Activated CD8-positive, alpha-beta memory T cell treated with anti-CD3 and anti-CD28 coated beads, Interleukin-2, amount 50 U/mL, for 4 hours (primary cell): ENCODE data around the gene NAALADL2.
"Not testable (repeated sequence)": the region's sequence is repeated elsewhere in the genome, so short reads cannot be mapped to it uniquely, and the experiment has no call there.

ENCODE experiments used
- DNase-seq: peaks from one replicate; pipeline ENCODE4 v3.0.0-alpha.2; 2020

Gene NAALADL2

DNA sequence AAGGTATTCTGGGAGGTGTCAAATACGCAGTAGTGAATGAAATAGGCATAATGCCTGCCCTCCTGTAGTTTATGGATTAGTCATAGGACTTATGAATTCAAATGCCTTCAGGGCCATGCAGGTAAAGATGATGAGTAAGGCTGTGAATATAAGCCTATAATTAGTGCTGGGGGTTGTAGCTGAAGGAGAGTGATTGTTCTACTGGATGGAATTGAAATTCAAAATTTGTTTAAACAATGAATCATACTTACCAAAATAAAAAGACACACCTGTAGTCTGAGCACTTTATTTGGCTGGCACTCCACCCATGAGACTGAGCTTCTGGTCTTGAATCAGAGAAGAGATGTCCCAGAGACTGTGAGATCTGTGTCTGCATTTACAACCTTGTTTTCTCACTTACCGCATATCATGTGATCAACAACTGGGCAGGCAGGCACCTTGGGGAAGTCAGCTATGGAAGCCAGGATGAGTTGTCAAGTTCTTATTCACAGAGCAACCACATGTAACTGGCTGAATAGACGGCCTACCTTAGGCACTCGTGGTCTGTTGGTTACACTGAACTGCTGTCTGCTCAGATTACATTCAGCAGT, 291.8 kb downstream of the NAALADL2 start:
- no peak for DNase-seq

- no peak for DNase-seq
Observed at GRCh38 chr3:175153595-175153994, 294.5 kb downstream of the NAALADL2 start.

DNA sequence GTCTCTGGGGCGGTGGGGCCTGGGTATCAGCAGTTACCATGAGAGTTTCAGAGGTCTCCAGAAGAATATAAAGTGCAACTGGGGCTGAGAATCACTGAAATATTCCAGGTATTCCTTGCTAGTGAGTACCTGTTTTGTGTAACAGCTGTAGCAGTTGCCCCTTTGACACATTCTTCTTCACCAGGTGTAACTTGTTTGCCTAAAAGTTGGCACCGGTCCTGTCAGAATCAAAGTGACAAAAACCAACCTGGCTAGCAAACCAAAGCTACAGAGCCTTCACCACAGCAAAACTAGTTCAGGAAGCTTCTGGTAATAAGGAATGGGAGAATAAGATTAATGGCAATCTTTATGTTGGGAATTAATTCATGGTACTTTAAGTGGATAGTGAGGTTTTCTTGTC, 296.0 kb downstream of the NAALADL2 start:
- DNase-seq = no peak

DNA sequence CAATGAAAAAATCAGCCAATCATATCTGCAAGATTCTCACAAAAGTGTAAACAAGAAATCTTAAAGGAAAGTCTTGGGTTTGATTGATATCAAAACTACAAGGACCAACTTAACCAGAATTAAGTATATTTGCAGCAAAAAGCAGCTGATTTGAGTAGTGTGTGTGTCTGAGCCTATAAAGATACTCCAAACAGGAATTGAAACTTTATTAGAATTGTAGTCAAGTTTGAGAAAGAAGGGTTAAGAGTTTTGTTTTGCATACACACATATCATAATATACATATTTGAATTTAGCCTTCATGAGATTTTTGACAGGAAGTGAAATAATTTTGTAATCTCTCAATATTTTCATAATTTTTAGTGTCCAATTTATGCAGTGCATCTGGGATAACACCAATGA, 300.1 kb downstream of the NAALADL2 start:
- no peak for DNase-seq

DNA sequence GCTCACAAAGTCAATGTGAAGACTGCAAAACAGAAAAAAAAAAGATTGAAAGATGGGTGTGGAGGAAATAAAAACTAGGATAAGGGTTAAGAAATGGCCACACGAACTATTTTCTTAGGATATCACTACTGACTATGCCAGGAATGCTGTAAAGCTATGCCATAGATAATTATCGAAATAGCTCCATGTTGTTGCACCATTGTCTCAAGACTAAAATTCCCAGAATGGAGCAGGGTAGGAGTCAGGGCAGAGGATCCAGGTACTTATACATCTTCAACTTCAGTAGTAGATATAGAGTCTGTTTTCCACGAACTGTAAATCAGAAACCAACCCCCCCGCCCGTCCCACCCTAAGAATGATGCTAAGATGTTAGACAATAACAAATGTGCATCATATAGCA, 302.2 kb downstream of the NAALADL2 start:
- DNase-seq = no peak

DNA sequence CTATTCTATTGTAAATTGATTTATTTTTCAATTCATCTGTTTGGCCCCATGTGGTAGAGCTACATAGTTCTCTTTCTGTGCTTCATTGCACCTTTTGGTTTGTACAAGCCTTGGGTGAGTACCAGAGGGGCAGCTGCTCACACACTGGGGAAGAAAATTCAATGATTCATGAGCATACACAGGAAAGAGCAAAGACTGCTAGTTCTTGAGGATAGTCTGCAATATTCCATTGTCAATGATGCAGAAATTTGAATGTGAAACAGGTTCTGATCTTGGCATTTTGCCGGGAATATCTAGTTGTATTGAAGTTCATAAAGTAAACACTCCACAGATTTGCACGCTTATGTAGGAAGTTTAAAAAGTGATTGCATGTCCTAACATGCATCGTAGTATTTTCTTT, 304.6 kb downstream of the NAALADL2 start:
- DNase-seq = no peak

DNA sequence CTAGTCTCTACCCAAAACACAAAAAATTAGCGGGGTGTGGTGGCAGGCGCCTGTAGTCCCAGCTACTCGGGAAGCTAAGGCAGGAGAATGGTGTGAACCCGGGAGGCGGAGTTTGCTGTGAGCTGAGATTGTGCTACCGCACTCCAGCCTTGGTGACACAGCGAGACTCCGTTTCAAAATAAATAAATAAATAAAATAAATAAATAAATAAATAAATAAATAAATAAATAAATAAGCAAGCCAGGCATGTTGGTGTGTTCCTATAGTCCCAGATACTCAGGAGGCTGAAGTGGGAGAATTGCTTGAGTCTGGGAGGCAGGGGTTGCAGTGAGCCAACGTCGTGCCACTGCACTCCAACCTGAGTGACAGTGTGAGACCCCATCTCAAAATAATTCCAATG, 314.0 kb downstream of the NAALADL2 start:
- not testable (repeated sequence) for DNase-seq

DNA sequence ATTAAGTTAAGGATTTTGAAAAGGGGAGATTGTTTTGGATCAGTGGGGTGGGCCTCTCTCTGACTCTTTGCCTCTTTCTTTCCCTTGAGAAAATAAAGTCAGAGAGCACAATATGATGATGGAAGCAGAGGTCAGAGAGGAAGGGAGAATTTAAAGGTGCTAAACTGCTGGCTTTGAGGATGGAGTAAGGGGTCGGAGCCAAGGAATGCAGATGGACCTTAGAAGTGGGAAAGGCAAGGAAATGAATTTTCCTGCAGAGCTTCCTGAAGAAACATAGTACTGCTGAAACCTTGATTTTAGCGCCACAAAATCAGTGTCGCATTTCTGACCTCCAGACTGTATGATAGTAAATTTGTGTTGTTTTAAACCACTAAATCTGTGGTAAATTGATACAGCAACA, 317.4 kb downstream of the NAALADL2 start:
- no peak for DNase-seq

GRCh38 chr3:175179055-175179454, 319.9 kb downstream of the NAALADL2 start:
- DNase-seq = no peak

- no peak for DNase-seq
Observed at GRCh38 chr3:175184392-175184791, 325.3 kb downstream of the NAALADL2 start.

- DNase-seq = no peak
Observed at GRCh38 chr3:175185903-175186302, 326.8 kb downstream of the NAALADL2 start.

- no peak for DNase-seq
Observed at GRCh38 chr3:175186511-175186910, 327.4 kb downstream of the NAALADL2 start.

- no peak for DNase-seq
Observed at GRCh38 chr3:175187586-175187985, 328.5 kb downstream of the NAALADL2 start.

DNA sequence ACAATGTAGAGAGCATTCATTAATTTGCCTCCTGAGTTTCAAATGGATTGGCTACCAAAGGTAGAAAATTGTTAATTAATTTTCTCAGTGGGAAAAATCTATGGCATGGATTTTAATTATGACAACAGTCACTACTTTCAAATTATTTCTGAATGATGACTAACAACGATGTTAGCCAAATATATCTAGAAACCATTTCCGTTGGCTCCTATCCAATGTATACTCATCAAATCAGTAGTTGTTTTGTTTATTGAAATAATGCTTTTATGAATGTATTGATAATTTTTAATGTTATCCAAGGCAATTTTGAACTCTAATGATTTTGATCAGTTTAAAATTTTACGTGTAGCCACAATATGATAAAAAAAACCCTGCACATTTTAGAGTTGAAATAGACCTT, 333.4 kb downstream of the NAALADL2 start:
- DNase-seq = no peak

DNA sequence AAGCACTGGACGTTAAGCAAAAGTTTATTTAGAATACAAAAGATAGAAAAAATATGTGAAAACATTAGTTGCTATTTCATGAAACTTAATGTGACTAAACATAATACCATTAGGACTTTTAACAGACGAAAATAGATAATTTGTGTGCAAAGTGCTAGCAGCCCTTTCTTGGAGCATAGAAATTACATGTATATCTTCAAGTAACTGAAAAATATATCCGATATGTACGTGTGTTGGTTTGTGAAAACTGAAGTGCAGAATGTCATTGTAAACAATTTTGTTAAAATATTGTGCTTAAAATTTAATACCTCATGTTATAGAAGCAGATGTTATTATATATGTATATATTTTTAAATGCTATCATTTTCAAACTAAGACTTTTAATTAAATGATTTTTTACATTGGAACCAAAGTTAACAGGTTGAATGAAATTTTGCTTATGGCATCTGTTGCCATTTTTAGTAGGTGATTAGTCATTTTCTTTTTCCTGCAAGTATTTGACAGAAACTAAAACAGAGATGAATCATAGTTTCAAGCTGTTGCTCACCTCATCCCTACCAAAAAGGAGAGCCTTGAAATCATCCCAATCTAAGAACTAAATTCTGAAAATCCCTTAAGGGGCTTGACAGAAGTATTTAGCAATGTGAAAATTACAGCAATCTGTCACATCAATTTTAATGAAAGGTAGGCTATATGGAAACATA, 334.8 kb downstream of the NAALADL2 start:
- DNase-seq = no peak

- DNase-seq = no peak
Observed at GRCh38 chr3:175198991-175199783, 340.1 kb downstream of the NAALADL2 start.

DNA sequence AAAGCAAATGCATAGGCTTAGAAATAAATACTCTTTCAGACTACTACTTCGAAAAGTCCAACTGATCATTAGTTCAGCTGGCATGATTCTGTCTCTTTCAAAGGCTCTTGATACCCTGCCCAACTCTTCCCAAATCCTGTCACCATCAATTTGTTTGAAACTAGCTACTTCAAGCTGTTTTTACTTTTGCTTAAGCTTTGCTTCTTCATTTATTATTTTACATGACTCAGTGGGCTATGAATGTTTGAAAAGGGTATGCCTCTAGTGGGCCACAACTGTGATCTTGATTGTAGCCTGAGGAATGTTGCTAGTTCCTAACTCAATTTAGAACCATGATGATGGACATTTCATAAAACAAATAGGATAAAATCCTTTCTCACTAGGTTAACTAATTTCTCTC, 340.8 kb downstream of the NAALADL2 start:
- DNase-seq = no peak

DNA sequence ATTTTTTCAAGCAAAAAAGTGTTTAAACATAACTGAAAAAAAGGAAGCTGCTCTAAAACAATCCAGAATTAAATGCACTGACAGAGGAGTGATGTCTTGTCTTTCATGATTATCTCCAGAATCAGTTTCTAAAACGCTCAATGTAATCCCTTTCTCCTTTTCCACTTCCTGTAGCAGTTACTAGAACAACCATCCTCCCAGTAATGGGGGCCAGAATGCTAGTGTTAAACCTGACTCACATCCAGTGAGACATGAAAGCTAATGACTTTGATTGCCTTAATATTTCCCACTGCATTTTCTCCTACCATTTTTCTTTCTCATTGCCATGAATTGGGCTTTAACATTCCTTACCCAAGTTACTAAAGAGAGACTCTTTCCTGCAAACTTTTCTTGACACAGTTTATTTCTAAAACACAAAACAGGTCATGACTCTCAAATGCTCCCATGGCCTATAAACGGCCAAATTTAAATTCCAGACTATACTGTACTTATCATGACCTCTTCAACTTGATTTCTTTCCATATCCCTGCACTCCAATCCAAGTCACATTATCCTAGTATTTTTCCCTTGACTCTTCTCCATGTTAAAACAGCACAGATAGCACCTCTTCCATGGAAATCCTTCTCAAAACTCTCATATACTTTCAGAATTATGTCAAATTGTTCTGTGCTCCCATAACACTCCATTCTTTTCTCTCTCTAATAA, 341.4 kb downstream of the NAALADL2 start:
- no peak for DNase-seq

GRCh38 chr3:175207361-175207760, 348.2 kb downstream of the NAALADL2 start:
- DNase-seq = no peak

DNA sequence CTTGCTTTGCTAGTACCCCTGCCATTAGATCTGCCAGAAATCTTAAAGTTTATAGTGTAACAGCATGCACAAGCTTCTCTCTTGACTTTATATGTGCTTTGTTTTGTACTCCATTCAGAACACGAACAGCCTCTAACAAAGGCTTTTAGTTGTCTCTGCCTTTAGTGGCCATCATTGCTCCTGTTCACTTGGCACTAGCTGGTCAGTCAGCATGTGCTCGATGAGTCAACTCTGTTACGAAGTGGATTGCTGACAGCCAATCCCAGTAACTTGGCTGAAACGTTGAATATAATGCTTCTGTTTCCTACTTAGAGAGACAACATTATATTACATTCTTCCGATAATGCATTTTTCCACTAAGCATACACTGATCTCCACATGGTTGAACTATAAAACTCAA, 349.2 kb downstream of the NAALADL2 start:
- DNase-seq = no peak

DNA sequence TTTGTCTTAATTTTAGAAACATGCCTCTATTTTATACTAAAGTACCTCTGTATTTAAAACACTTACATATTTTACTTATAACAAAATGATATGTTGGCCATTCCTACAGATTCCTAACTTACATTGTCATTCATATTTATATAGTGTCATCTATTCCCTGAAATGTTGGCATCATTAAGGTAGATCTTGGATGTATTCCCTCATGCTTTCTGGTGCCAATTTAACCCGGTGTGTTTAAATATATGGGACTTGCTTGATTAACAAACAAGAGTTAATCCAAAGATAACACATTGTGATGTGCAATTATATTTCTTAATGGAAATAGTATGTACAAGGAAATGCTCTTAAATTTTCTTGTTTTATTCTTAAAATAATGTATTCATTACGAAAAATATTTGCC, 352.3 kb downstream of the NAALADL2 start:
- no peak for DNase-seq

DNA sequence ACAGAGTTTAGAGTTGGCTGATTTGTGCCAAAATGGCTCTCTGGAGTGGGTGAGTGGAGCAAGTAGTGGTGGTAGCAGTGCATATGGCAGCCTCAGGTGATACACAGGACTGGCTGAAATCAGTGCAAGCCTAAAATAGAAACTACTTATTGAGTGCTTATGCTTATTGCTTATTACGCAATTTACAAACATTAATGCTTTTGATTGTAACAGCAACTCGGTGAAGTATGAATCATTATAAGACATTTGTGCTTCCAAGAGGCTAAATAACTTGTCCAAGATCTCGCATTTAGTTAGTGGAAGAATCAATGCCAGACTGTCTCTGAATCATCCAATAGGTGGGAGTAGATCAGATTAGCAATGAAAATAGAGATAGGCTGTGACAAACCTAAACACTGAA, 353.8 kb downstream of the NAALADL2 start:
- no peak for DNase-seq

DNA sequence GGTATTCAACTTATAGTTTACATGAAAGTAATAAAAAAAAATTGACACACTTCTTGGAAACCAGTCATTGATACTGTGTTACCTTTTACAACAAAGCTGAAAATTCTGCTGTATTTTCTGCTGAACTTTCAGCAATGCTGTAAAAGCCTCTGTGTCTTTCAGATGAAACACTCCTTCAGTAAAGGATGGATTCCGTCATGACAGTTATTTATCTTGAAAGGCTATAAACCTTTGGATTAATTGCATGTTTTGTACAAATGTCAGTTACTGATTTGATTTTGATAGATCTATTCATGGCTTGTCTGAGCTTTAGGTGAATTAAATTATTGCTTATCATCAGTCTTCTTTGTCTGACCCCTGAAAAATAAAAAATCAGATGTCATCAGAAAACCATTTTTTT, 355.1 kb downstream of the NAALADL2 start:
- DNase-seq = no peak

DNA sequence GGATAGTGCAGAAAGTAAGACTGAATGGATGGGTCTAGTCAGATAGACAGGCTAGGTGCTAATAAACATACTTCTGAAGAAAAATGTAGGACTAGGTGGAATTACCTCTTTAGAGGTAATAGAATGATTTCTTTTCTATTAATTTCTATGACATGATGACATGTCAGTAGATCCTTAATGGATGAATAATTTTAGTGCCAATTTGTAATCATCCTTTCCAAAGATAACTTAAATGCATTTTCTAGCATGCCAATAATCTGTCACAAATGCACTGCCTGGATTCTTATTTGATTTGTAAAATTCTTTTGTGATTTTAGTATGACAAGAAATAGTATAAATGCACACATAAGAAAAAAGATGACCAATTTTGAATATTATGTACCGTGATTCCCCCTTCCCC, 356.7 kb downstream of the NAALADL2 start:
- no peak for DNase-seq
